Measurements from ENCODE around the gene SORCS2. TPM values are rescaled to one million over a fixed set of nuclear protein-coding genes. Genes with fewer than 3 reads are reported as not detected.
A peak's percentile ranks its signal among the peaks of the same experiment; 100 is the strongest.

Gene SORCS2
- polyA plus RNA-seq, 1 of the 3 experiments (the other 2 are of a cell fraction) = 1.6 TPM

DNA sequence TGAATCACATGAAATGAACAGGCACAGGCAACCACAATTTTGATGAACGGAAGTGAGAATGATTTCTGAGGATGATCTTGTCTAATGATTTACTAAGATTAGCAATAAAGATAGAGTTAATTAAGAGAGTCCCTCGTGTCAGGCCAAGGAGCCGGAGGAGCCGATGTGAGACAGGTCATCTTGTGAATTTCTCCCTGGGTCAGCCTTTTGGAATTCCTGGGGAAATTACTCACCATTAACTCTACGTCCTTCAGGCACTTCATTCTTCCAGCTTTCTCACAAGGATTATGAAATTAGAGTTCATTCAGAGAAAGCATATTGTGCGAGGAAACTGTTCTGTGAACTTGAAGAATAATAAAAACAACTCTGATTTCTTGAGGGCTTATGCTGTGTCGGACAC lies 155.6 kb downstream of the SORCS2 start:
- CTCF ChIA-PET = interaction anchor here (0.6 to 1.5 kb wide), 3 partner anchors 12 to 431 kb away, joined by 3 to 9 read pairs (median 4); no protein-coding TSS in a partner anchor
- POLR2A ChIA-PET = no interaction called here

More for the DNA sequence above, 155.6 kb downstream of the SORCS2 start:
- Histone ChIP-seq H3K27me3 (ENCODE audit: insufficient read depth) (no peaks in the 10 kb centered on the region), H3K4me2 (peak overlapping the region; percentile 28; the same call in 1 of the 2 replicates), H3K27ac (ENCODE audit: low read depth in 2 of 2, low read length in 1 of 2) (no peak overlapping the region), H2AFZ (ENCODE audit: low read depth) (no peak overlapping the region), H3K79me2 (ENCODE audit: insufficient read depth) (no peaks in the 10 kb centered on the region), H3K9me2 (no peaks in the 10 kb centered on the region), H3K9me3 (no peaks in the 10 kb centered on the region), H4K20me1 (ENCODE audit: insufficient read depth) (no peaks in the 10 kb centered on the region), H3K4me3 (ENCODE audit: low read depth in 2 of 2, low read length in 1 of 2) (no peak overlapping the region), H3K9ac (no peak overlapping the region), H3K36me3 (replicated peaks in 1 of 2; ENCODE audit: control insufficient read depth in 1 of 2, insufficient read depth in 2 of 2, low read length in 1 of 2) (no peaks in the 10 kb centered on the region), H3K4me1 (ENCODE audit: control insufficient read depth in 1 of 2, insufficient read depth in 2 of 2, low read depth in 1 of 2, low read length in 1 of 2) (0 out of 4 replicates have a peak, but pooled peaks cover 0 to 7% of the 10 kb centered on the region in 2 experiments), H3F3A (replicated peaks; ENCODE audit: insufficient read depth) (peaks cover 4% of the 10 kb centered on the region)
- WGBS (ENCODE audit: low lambda C conversion rate) = 34% methylated on average over 7 of the region's 7 CpGs
- no peak for DNase-seq
- TF ChIP-seq EP300 (IDR thresholded peaks at IDR 0.05; ENCODE audit: borderline replicate concordance in 1 of 2, low read depth in 1 of 2, low read length in 1 of 2) (no peak), SMC3 (IDR thresholded peaks at IDR 0.05; ENCODE audit: low read depth, low read length) (no peak), TCF12 (IDR thresholded peaks at IDR 0.05) (no peak), GATA2 (CRISPR knock-in tag; IDR thresholded peaks at IDR 0.05) (no peak), RCOR1 (IDR thresholded peaks at IDR 0.05; ENCODE audit: low read length) (no peak), NFIC (IDR thresholded peaks at IDR 0.05; ENCODE audit: borderline replicate concordance) (no peak), SIN3A (IDR thresholded peaks at IDR 0.05; ENCODE audit: borderline replicate concordance, low read depth, low read length) (no peak), FOXJ3 (CRISPR knock-in tag; IDR thresholded peaks at IDR 0.05) (no peak), ELF1 (IDR thresholded peaks at IDR 0.05) (no peak), MXI1 (IDR thresholded peaks at IDR 0.05; ENCODE audit: low read depth, low read length) (no peak), RXRA (IDR thresholded peaks at IDR 0.05; ENCODE audit: borderline replicate concordance, low read depth) (no peak), FOXM1 (IDR thresholded peaks at IDR 0.05; ENCODE audit: low read depth) (no peak), YY1 (IDR thresholded peaks at IDR 0.05; ENCODE audit: low read depth) (no peak)
- TF ChIP-seq, protein P1, sequence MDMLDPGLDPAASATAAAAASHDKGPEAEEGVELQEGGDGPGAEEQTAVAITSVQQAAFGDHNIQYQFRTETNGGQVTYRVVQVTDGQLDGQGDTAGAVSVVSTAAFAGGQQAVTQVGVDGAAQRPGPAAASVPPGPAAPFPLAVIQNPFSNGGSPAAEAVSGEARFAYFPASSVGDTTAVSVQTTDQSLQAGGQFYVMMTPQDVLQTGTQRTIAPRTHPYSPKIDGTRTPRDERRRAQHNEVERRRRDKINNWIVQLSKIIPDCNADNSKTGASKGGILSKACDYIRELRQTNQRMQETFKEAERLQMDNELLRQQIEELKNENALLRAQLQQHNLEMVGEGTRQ (IDR thresholded peaks at IDR 0.05; ENCODE audit: borderline replicate concordance, low read depth, low read length) = no peak
- TF ChIP-seq, protein P2, sequence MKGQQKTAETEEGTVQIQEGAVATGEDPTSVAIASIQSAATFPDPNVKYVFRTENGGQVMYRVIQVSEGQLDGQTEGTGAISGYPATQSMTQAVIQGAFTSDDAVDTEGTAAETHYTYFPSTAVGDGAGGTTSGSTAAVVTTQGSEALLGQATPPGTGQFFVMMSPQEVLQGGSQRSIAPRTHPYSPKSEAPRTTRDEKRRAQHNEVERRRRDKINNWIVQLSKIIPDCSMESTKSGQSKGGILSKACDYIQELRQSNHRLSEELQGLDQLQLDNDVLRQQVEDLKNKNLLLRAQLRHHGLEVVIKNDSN (IDR thresholded peaks at IDR 0.05; ENCODE audit: borderline replicate concordance, low read depth) = no peak
- TF ChIP-seq, protein P3, sequence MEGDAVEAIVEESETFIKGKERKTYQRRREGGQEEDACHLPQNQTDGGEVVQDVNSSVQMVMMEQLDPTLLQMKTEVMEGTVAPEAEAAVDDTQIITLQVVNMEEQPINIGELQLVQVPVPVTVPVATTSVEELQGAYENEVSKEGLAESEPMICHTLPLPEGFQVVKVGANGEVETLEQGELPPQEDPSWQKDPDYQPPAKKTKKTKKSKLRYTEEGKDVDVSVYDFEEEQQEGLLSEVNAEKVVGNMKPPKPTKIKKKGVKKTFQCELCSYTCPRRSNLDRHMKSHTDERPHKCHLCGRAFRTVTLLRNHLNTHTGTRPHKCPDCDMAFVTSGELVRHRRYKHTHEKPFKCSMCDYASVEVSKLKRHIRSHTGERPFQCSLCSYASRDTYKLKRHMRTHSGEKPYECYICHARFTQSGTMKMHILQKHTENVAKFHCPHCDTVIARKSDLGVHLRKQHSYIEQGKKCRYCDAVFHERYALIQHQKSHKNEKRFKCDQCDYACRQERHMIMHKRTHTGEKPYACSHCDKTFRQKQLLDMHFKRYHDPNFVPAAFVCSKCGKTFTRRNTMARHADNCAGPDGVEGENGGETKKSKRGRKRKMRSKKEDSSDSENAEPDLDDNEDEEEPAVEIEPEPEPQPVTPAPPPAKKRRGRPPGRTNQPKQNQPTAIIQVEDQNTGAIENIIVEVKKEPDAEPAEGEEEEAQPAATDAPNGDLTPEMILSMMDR (IDR thresholded peaks at IDR 0.05) = no peak

Measured in SK-N-SH (cell line).